Neural progenitor cell (in vitro differentiated cells): ENCODE measurements around the gene CDC42EP3. TPM values are rescaled to one million over a fixed set of nuclear protein-coding genes. Genes with fewer than 3 reads are reported as not detected.

Experiments used
- DNase-seq: peaks from one replicate; pipeline ENCODE4 v3.0.0-alpha.2; 2016; ENCODE audit warnings: low spot score
- H2AFZ ChIP-seq: fragments of 200-600 bp; sonication (generic); replicated peaks from 2 replicates; pipeline ENCODE4 v1.6.1; 2016; ENCODE audit warnings: antibody characterized with exemption
- H3F3A ChIP-seq: fragments of 200-600 bp; sonication (generic); 2 replicates; pipeline ENCODE4 v1.6.1; 2016; ENCODE audit warnings: antibody characterized with exemption, low read depth
- H3K27ac ChIP-seq: fragments of 200-600 bp; sonication (generic); 2 replicates; pipeline ENCODE4 v1.5.1; 2016; ENCODE audit warnings: mild to moderate bottlenecking
- H3K27me3 ChIP-seq: fragments of 200-600 bp; sonication (generic); 2 replicates; pipeline ENCODE4 v1.6.1; 2016; ENCODE audit warnings: mild to moderate bottlenecking, moderate library complexity
- H3K36me3 ChIP-seq: fragments of 200-600 bp; sonication (generic); 2 replicates; pipeline ENCODE4 v1.5.1; 2016
- H3K4me1 ChIP-seq: fragments of 200-600 bp; sonication (generic); 2 replicates; pipeline ENCODE4 v1.6.1; 2016; ENCODE audit warnings: mixed run types
- H3K4me2 ChIP-seq: fragments of 200-600 bp; sonication (generic); 2 replicates; pipeline ENCODE4 v1.6.1; 2016
- H3K4me3 ChIP-seq: fragments of 200-600 bp; sonication (generic); 2 replicates; pipeline ENCODE4 v1.5.1; 2016
- H3K79me2 ChIP-seq: fragments of 200-600 bp; sonication (generic); 2 replicates; pipeline ENCODE4 v1.6.1; 2016; ENCODE audit warnings: low read depth
- H3K9ac ChIP-seq: fragments of 200-600 bp; sonication (generic); 2 replicates; pipeline ENCODE4 v1.6.1; 2016
- H3K9me3 ChIP-seq: fragments of 200-600 bp; sonication (generic); 2 replicates; pipeline ENCODE4 v1.5.1; 2016; ENCODE audit warnings: low read depth
- H4K20me1 ChIP-seq: fragments of 200-600 bp; sonication (generic); 2 replicates; pipeline ENCODE4 v1.6.1; 2016; ENCODE audit warnings: low read depth
- H3K27ac Mint-ChIP-seq: 3 replicates; pipeline ENCODE4 v1.8.0; 2021; ENCODE audit warnings: mixed read lengths
- H3K27me3 Mint-ChIP-seq: 2 replicates; pipeline ENCODE4 v1.8.0; 2022; ENCODE audit warnings: low read depth, mild to moderate bottlenecking, inconsistent platforms, moderate library complexity, mixed read lengths; ENCODE audit not compliant: insufficient read depth
- H3K36me3 Mint-ChIP-seq: 3 replicates; pipeline ENCODE4 v1.8.0; 2021; ENCODE audit warnings: mixed read lengths
- H3K4me1 Mint-ChIP-seq: 3 replicates; pipeline ENCODE4 v1.8.0; 2021; ENCODE audit warnings: mixed read lengths
- H3K4me3 Mint-ChIP-seq: 3 replicates; pipeline ENCODE4 v1.8.0; 2021; ENCODE audit warnings: mild to moderate bottlenecking, moderate library complexity, mixed read lengths
- H3K9me3 Mint-ChIP-seq: 3 replicates; pipeline ENCODE4 v1.8.0; 2020; ENCODE audit warnings: mixed read lengths
- CTCF ChIP-seq: fragments of 200-600 bp; sonication (generic); IDR thresholded peaks from 2 replicates; pipeline ENCODE4 v1.5.1; 2017; ENCODE audit warnings: antibody characterized with exemption, mild to moderate bottlenecking
- EZH2 ChIP-seq: fragments of 200-600 bp; sonication (generic); IDR thresholded peaks from 2 replicates; pipeline ENCODE4 v1.6.1; 2017; ENCODE audit warnings: antibody characterized with exemption, mild to moderate bottlenecking, moderate library complexity
- EZH2phosphoT487 ChIP-seq: fragments of 200-600 bp; sonication (generic); IDR thresholded peaks from 2 replicates; pipeline ENCODE4 v1.6.1; 2017; ENCODE audit warnings: antibody characterized with exemption
- total RNA-seq: library from RNA; depleted of rRNA; stranded (reverse); fragments of >200 nt; gene quantifications from 2 replicates; pipeline ENCODE4 v1.2.3, GENCODE V29; 2015; ENCODE audit warnings: low replicate concordance

The CDC42EP3 gene
- total RNA-seq, 1 donor from 2014 or later, result 21.2 TPM

GRCh38 chr2:37610638-37611289 lies 60.7 kb downstream of the CDC42EP3 start:
- Histone ChIP-seq H3K4me2 (no peak overlapping the region), H4K20me1 (no peaks in the 10 kb centered on the region), H3K27ac (no peak overlapping the region), H3K27me3 (no peaks in the 10 kb centered on the region), H3K79me2 (no peaks in the 10 kb centered on the region), H3F3A (no peaks in the 10 kb centered on the region), H2AFZ (no peak overlapping the region), H3K9me3 (no peaks in the 10 kb centered on the region), H3K36me3 (no peaks in the 10 kb centered on the region), H3K9ac (no peak overlapping the region), H3K4me1 (no peaks in the 10 kb centered on the region), H3K4me3 (no peak overlapping the region)
- Mint-ChIP-seq H3K4me3 (no peak overlapping the region), H3K4me1 (no peaks in the 10 kb centered on the region), H3K9me3 (peaks cover 2% of the 10 kb centered on the region), H3K36me3 (no peaks in the 10 kb centered on the region), H3K27me3 (no peaks in the 10 kb centered on the region), H3K27ac (no peak overlapping the region)
- DNase-seq, result no peak
- TF ChIP-seq EZH2phosphoT487 (no peak), CTCF (no peak), EZH2 (no peak)

- H3K4me3 Mint-ChIP-seq, result no peak overlapping the region
- Histone ChIP-seq H3K4me1 (no peaks in the 10 kb centered on the region), H3K79me2 (no peaks in the 10 kb centered on the region), H3K9ac (no peak overlapping the region), H3K4me3 (no peak overlapping the region), H3K4me2 (no peak overlapping the region), H4K20me1 (no peaks in the 10 kb centered on the region), H3K9me3 (no peaks in the 10 kb centered on the region), H3K27ac (no peak overlapping the region), H2AFZ (no peak overlapping the region), H3K27me3 (no peaks in the 10 kb centered on the region), H3F3A (no peaks in the 10 kb centered on the region), H3K36me3 (no peaks in the 10 kb centered on the region)
- no peak for TF ChIP-seq EZH2
- no peak for TF ChIP-seq EZH2phosphoT487
- TF ChIP-seq CTCF, result no peak
- H3K4me1 Mint-ChIP-seq, result no peaks in the 10 kb centered on the region
- no peaks in the 10 kb centered on the region for H3K36me3 Mint-ChIP-seq
- peaks cover 2% of the 10 kb centered on the region for H3K27me3 Mint-ChIP-seq
- peaks cover 5% of the 10 kb centered on the region for H3K9me3 Mint-ChIP-seq
- no peak overlapping the region for H3K27ac Mint-ChIP-seq
- DNase-seq, result no peak
These were observed 61.7 kb downstream of the CDC42EP3 start for GRCh38 chr2:37609782-37610181.

GRCh38 chr2:37604716-37605115 lies 66.7 kb downstream of the CDC42EP3 start:
- Mint-ChIP-seq H3K36me3 (no peaks in the 10 kb centered on the region), H3K4me3 (no peak overlapping the region), H3K9me3 (peaks cover 5% of the 10 kb centered on the region), H3K27me3 (peaks cover 2% of the 10 kb centered on the region), H3K27ac (no peak overlapping the region), H3K4me1 (no peaks in the 10 kb centered on the region)
- Histone ChIP-seq H3K4me2 (no peak overlapping the region), H3K27ac (no peak overlapping the region), H3K4me3 (no peak overlapping the region), H3K4me1 (no peaks in the 10 kb centered on the region), H3K9me3 (no peaks in the 10 kb centered on the region), H3K9ac (no peak overlapping the region), H3F3A (no peaks in the 10 kb centered on the region), H3K79me2 (no peaks in the 10 kb centered on the region), H4K20me1 (no peaks in the 10 kb centered on the region), H3K36me3 (no peaks in the 10 kb centered on the region), H2AFZ (no peak overlapping the region), H3K27me3 (no peaks in the 10 kb centered on the region)
- DNase-seq, result no peak
- TF ChIP-seq EZH2, result no peak
- no peak for TF ChIP-seq CTCF
- TF ChIP-seq EZH2phosphoT487, result no peak
